Muscle of leg (tissue), 11 donors: ENCODE measurements around the gene PTCD3. TPM values are rescaled to one million over a fixed set of nuclear protein-coding genes. Genes with fewer than 3 reads are reported as not detected.

Experiments used
- DNase-seq: peaks from one replicate; pipeline ENCODE4 v3.0.0; 2013
- H3K27ac ChIP-seq: one replicate; pipeline ENCODE4 v1.5.1; 2013; ENCODE audit warnings: mild to moderate bottlenecking, low read length, control low read depth
- H3K27me3 ChIP-seq: one replicate; pipeline ENCODE4 v1.6.1; 2013; ENCODE audit warnings: low read length; ENCODE audit not compliant: control insufficient read depth, insufficient read depth
- H3K36me3 ChIP-seq: one replicate; pipeline ENCODE4 v1.6.1; 2013; ENCODE audit warnings: low read length; ENCODE audit not compliant: control insufficient read depth, insufficient read depth
- H3K4me1 ChIP-seq: one replicate; pipeline ENCODE4 v1.6.1; 2013; ENCODE audit warnings: low read length; ENCODE audit not compliant: control insufficient read depth, insufficient read depth
- H3K4me3 ChIP-seq: one replicate; pipeline ENCODE4 v1.5.1; 2013; ENCODE audit warnings: low read length, control low read depth
- H3K9me3 ChIP-seq: replicated peaks from 2 replicates; pipeline ENCODE4 v1.6.1; 2013; ENCODE audit warnings: low read depth, low read length; ENCODE audit not compliant: control insufficient read depth
- WGBS: methylation state at CpG from one replicate; pipeline ENCODE4 v1.1.5; 2013; ENCODE audit warnings: missing lambda C conversion rate; ENCODE audit not compliant: insufficient coverage; 5-methylcytosine and 5-hydroxymethylcytosine counted together
- polyA plus RNA-seq, 8 donors: library from polyadenylated mRNA; unstranded; fragments of 120-200 nt; gene quantifications; one replicate each; pipeline versions ENCODE4 v1.2.1 to v1.2.3, GENCODE V29; 2013; ENCODE audit warnings: inconsistent platforms in 1 of 8, low replicate concordance in 1 of 8; ENCODE audit not compliant: insufficient read length in 8 of 8, insufficient read depth in 1 of 8
- total RNA-seq: library from RNA; stranded (reverse); fragments of 120-200 nt; gene quantifications from one replicate; pipeline ENCODE4 v1.2.4, GENCODE V29; 2013

The PTCD3 gene
- total and polyA plus RNA-seq, 9 donors = 56.9 to 88.6 (median 66.8) TPM

DNA sequence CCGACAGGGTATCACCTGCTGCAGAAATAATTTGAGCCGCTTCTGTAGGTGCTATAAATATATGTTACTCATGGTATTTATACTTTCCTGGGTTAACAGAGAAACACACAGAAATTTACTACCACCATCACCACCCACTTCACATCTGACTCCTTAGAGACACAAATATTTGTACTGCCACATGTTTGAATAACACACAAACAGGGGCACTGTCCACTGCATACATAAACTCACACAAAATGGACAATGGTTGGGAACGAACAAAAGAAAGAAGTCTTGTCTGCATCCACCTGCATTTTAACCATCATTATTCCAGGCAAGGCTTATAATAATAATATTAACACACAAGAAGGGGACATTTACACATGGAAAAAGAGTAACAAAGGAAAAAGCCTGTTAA lies 65.3 kb downstream of the PTCD3 start:
- Histone ChIP-seq H3K36me3 (peaks cover 25% of the 10 kb centered on the region), H3K4me3 (no peak overlapping the region), H3K27ac (no peak overlapping the region), H3K9me3 (no peaks in the 10 kb centered on the region), H3K4me1 (no peaks in the 10 kb centered on the region), H3K27me3 (no peaks in the 10 kb centered on the region)
- DNase-seq = no peak
- WGBS = no CpG with 5 or more reads among the region's 3 CpGs

DNA sequence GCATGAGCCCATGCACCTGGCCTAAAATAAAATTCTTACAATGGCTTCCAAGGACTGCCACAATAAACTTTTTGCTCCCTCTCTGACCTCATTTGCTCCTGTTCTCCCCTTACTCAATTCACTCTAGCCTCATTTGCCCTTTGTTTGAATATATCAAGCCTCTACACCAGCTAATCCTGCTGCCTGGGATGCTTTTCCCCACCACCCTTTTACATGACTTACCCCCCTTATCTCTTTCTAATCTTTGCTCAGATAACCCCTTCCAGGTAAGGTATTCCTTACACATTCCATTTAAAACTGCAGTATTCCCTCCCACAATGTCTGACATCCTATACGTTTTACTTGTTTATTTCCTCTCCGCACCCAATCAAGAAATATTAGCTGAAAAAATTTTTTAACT lies 66.6 kb downstream of the PTCD3 start:
- no peaks in the 10 kb centered on the region for H3K9me3 ChIP-seq
- H3K36me3 ChIP-seq = peaks cover 27% of the 10 kb centered on the region
- no peaks in the 10 kb centered on the region for H3K4me1 ChIP-seq
- WGBS = no CpG with 5 or more reads among the region's 2 CpGs
- H3K27ac ChIP-seq = no peak overlapping the region
- H3K27me3 ChIP-seq = no peaks in the 10 kb centered on the region
- no peak for DNase-seq
- no peak overlapping the region for H3K4me3 ChIP-seq

DNA sequence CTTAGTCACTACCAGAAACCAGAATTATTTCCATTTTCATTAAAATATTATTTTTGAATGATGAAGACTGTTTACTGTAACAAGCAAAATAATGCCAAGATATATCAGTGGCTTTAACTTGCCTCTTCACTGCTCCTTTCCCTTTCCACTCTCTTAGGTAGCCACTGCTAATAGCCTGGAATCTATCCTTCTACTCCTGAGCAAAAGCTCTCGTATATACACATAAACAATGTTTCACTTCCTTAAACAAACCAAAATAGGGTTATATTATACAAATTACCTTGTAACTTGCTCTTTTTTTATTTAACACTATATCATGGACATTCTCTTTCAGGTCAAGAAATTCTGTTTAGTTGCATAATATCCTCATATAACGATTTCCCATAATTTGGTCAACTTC lies 68.4 kb downstream of the PTCD3 start:
- Histone ChIP-seq H3K4me3 (no peak overlapping the region), H3K4me1 (no peaks in the 10 kb centered on the region), H3K9me3 (no peaks in the 10 kb centered on the region), H3K27me3 (no peaks in the 10 kb centered on the region), H3K36me3 (peaks cover 26% of the 10 kb centered on the region), H3K27ac (no peak overlapping the region)
- no peak for DNase-seq
- WGBS = no CpG with 5 or more reads among the region's 2 CpGs

DNA sequence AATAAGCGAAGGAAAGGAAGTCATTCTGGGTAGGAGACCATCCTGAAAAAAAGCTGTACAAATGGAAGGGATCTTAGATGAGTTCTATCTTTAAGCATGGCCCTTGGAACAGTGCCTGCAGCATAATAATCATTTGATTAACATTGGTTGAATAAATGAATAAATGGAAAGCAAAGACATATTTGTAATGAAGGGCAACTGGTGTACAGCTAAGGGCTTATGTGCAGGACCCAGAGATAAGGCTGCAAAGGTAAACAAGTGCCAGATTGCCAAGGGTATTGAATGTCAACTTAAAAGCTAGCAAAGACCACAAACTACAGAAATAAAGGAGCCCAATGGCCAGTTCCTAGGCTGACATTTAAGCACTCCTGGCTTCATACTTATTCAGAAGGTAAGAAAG lies 69.8 kb downstream of the PTCD3 start:
- H3K36me3 ChIP-seq = peaks cover 26% of the 10 kb centered on the region
- WGBS = 100% methylated on average over 1 of the region's 1 CpG
- H3K4me1 ChIP-seq = no peaks in the 10 kb centered on the region
- DNase-seq = no peak
- no peaks in the 10 kb centered on the region for H3K9me3 ChIP-seq
- H3K27ac ChIP-seq = no peak overlapping the region
- H3K4me3 ChIP-seq = no peak overlapping the region
- H3K27me3 ChIP-seq = no peaks in the 10 kb centered on the region

DNA sequence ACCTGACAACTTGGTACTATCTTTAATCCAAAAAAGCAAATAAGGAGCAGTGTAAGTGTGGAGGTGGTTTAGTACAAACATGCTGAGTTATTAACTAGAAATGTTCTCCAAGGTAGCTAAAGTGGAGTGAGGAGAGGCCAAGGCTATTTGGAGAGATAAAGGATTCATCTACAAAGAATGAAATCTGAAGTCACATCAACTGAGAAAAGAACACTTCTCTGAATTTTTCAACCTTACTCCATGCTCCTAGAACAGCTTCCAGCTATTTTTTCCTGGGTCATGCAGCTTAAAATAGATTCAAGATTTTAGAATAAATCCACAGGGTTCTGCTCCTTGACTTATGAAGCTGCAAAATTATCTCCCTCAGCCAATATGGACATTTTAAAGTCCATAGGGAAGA lies 70.6 kb downstream of the PTCD3 start:
- H3K4me3 ChIP-seq = no peak overlapping the region
- peaks cover 28% of the 10 kb centered on the region for H3K36me3 ChIP-seq
- DNase-seq = peak; percentile 28
- H3K9me3 ChIP-seq = no peaks in the 10 kb centered on the region
- no peaks in the 10 kb centered on the region for H3K4me1 ChIP-seq
- H3K27ac ChIP-seq = no peak overlapping the region
- H3K27me3 ChIP-seq = no peaks in the 10 kb centered on the region

DNA sequence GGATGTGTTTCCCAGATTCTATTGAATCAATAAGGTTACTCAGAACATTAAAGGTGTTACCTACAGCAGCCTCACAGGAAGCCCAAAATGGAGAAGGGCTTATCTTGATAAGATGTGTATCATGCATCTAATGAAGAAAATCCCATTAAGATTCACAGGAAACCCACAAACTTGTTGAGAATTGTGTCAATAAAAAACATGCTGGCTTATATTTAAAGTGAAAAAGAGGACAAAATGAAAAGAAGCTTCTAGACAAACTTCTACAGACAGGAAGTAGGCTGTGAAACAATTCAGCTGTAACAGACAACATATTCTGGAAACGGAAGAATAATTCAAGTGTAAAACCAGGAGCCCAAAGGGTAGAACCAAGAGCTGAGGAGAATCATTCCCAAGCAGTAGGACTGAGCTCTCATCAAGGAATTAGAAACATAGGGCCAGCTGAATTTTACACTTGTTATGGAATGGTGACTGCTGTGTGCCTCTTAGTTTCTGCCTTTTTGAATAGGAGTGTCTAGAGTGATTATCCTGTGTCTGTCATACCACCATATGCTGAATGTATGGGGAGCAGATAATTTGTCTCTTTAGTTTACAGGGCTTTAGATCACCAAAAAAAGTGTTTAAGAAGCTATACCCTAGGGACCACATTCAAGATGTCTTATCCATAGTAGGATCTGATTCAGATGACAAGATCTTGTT lies 79.6 kb downstream of the PTCD3 start:
- H3K36me3 ChIP-seq = peaks cover 12% of the 10 kb centered on the region
- DNase-seq = no peak
- no peak overlapping the region for H3K27ac ChIP-seq
- no peaks in the 10 kb centered on the region for H3K4me1 ChIP-seq
- WGBS = 57% methylated on average over 1 of the region's 1 CpG
- no peaks in the 10 kb centered on the region for H3K27me3 ChIP-seq
- no peaks in the 10 kb centered on the region for H3K9me3 ChIP-seq
- no peak overlapping the region for H3K4me3 ChIP-seq

DNA sequence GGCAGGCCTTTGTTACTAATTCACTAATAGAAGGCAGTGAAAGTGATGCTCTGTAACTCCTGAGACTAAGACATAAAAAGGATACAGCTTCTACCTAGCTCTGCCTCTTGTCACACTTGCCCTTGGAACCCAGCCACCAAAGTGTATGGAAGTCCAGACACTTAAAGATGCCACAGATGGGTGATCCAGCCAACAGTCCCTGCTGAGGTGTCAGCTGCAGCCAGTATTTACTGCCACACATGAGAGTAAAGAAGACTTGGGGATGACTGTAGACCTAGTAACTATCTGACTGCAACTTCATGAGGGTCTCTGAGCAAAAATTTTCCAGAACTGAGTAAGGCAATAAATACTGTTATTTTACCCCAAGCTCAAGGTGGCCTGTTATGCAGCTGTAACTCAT lies 80.4 kb downstream of the PTCD3 start:
- H3K27ac ChIP-seq = no peak overlapping the region
- H3K4me3 ChIP-seq = no peak overlapping the region
- H3K27me3 ChIP-seq = no peaks in the 10 kb centered on the region
- H3K4me1 ChIP-seq = no peaks in the 10 kb centered on the region
- peak; percentile 29 for DNase-seq
- H3K9me3 ChIP-seq = no peaks in the 10 kb centered on the region
- peaks cover 10% of the 10 kb centered on the region for H3K36me3 ChIP-seq

DNA sequence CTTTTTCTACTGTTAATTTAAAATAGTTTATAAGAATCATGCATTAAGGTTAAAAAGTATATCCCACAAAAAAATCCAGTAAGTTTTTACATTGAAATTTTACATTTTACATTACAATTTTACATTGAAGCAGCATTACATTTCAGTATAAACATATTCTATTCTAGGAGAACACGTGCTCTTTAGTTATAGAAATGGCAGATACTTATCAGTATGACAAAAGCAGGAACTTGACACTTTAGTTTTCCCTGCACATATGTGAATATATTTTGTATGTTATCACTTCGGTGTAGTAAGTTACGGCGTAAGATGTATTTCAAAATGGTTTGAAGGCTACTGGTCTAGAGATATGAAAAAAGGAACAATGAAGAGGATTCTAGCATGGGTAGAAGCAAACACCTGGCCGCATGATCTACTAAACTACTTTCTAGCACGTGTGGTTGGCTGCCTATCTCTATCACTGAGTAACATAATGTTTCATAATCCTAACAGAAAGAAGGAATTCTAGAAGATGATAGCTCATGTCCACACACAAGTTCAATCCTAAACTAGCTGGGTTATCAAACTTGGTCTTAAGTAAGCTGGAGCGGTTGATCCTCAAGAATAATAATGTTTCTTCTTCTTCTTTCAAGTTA lies 83.9 kb downstream of the PTCD3 start:
- H3K36me3 ChIP-seq = peaks cover 10% of the 10 kb centered on the region
- H3K27me3 ChIP-seq = no peaks in the 10 kb centered on the region
- DNase-seq = no peak
- no CpG with 5 or more reads among the region's 7 CpGs for WGBS
- H3K9me3 ChIP-seq = no peaks in the 10 kb centered on the region
- H3K4me3 ChIP-seq = no peak overlapping the region
- H3K4me1 ChIP-seq = peaks cover 8% of the 10 kb centered on the region
- H3K27ac ChIP-seq = no peak overlapping the region

Other genes with a start within 250 kb of the PTCD3 start
- 37.5 TPM for gene ST3GAL5, start 217.2 kb upstream of the PTCD3 start, total RNA-seq
- 10 to 100 TPM; 25.9 to 37.3 (median 32.4) TPM for gene ST3GAL5, start 217.2 kb upstream of the PTCD3 start, polyA plus RNA-seq
- 14.4 TPM for gene POLR1A, start 349 bp upstream of the PTCD3 start, total RNA-seq
- 10 to 100 TPM; 10.4 to 24.2 (median 18.2) TPM for gene POLR1A, start 349 bp upstream of the PTCD3 start, polyA plus RNA-seq
- 47.7 TPM for gene IMMT, start 89.2 kb downstream of the PTCD3 start, total RNA-seq
- 10 to 100 TPM; 62.6 to 78.2 (median 67.4) TPM for gene IMMT, start 89.2 kb downstream of the PTCD3 start, polyA plus RNA-seq
- 37.9 TPM for gene MRPL35, start 93.2 kb downstream of the PTCD3 start, total RNA-seq
- gene MRPL35, start 93.2 kb downstream of the PTCD3 start, polyA plus RNA-seq = 10 to 100 TPM; 26.7 to 37.8 (median 30.7) TPM
- gene REEP1, start 231.4 kb downstream of the PTCD3 start, total RNA-seq = 48.0 TPM
- gene REEP1, start 231.4 kb downstream of the PTCD3 start, polyA plus RNA-seq = 100 to 1,000 TPM in 1 of 8 donors, 10 to 100 TPM in 7; 41.0 to 104 (median 56.2) TPM